Measurements from ENCODE around the gene DNMT3B.

DNMT3B gene

GRCh38 chr20:32849577-32849976 lies 87.4 kb downstream of the DNMT3B start:
- no peak for TF ChIP-seq CTCF (conservative IDR thresholded peaks at IDR 0.05; ENCODE audit: low read depth, low read length)
- H3K4me3 ChIP-seq (ENCODE audit: low read length), result no peak overlapping the region
- no peak for DNase-seq (ENCODE audit: low read depth)

- no peak for DNase-seq (ENCODE audit: low read depth)
- TF ChIP-seq CTCF (conservative IDR thresholded peaks at IDR 0.05; ENCODE audit: low read depth, low read length), result no peak
- H3K4me3 ChIP-seq (ENCODE audit: low read length), result no peak overlapping the region
Observed at GRCh38 chr20:32855387-32855786, 93.2 kb downstream of the DNMT3B start.

GRCh38 chr20:32858189-32858588 lies 96.0 kb downstream of the DNMT3B start:
- no peak overlapping the region for H3K4me3 ChIP-seq (ENCODE audit: low read length)
- DNase-seq (ENCODE audit: low read depth), result no peak
- no peak for TF ChIP-seq CTCF (conservative IDR thresholded peaks at IDR 0.05; ENCODE audit: low read depth, low read length)

Measured in retinal pigment epithelial cell (primary cell).